Stimulated activated CD4-positive, alpha-beta T cell treated with anti-CD3 and anti-CD28 coated beads, Interleukin-12 subunit alpha, Interleukin-12 subunit beta, amount 100 ng/mL, for 4 hours (primary cell): ENCODE results near the gene EIF4G3.
"Not testable (repeated sequence)": the region's sequence is repeated elsewhere in the genome, so short reads cannot be mapped to it uniquely, and the experiment has no call there.

Experiments used
- DNase-seq: peaks from one replicate; pipeline ENCODE4 v3.0.0-alpha.2; 2020

Gene EIF4G3, protein sequence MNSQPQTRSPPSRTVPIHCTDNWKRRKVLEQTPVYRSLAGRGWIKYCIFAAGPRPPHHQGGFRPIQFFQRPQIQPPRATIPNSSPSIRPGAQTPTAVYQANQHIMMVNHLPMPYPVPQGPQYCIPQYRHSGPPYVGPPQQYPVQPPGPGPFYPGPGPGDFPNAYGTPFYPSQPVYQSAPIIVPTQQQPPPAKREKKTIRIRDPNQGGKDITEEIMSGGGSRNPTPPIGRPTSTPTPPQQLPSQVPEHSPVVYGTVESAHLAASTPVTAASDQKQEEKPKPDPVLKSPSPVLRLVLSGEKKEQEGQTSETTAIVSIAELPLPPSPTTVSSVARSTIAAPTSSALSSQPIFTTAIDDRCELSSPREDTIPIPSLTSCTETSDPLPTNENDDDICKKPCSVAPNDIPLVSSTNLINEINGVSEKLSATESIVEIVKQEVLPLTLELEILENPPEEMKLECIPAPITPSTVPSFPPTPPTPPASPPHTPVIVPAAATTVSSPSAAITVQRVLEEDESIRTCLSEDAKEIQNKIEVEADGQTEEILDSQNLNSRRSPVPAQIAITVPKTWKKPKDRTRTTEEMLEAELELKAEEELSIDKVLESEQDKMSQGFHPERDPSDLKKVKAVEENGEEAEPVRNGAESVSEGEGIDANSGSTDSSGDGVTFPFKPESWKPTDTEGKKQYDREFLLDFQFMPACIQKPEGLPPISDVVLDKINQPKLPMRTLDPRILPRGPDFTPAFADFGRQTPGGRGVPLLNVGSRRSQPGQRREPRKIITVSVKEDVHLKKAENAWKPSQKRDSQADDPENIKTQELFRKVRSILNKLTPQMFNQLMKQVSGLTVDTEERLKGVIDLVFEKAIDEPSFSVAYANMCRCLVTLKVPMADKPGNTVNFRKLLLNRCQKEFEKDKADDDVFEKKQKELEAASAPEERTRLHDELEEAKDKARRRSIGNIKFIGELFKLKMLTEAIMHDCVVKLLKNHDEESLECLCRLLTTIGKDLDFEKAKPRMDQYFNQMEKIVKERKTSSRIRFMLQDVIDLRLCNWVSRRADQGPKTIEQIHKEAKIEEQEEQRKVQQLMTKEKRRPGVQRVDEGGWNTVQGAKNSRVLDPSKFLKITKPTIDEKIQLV (N-terminal part only)

DNA sequence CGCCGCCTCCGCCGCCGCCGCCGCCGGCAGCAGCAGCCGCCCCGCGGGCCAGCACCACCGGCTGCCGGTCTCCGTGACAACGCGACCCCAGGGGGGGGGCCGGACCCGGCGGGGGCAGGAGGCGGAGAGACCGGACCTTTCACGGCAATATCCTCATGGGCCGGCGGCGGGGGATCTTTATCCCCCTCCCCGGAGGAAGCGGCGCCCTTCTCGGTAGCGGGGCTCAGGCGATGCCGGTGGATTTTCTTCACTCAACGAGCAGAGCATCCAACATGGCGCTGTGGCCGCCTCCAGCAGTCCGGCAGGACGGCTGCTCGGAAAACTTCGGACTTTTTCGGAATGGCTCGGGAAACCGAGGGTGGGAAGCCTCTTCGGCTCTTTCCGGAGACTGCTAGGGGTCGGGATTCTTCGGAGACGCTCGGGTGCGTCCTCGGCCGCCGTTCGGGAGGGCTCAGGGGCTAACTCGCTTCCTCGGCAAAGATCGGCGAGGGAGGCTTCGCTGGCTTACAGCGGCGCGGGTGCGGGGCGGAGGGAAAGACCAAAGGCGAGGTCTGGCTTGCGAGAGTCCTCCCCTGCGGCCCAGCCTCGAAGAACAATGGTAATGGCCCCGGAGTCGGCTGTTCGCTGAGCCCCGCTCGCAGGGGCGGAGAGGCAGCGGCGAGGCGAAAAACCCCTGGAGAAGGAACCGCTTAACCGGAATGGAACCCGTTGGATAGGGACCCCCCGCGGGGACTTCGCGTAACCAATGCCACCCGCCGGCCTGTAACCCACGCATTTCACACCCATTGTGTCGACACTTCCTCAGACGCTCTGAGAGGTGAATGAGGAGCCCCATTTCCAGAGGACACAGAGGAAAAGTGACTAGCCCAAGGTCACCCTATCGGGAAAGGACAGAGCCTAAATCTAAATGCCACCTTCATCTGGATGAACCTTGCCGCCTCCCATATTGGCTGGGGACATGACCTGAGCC lies at the start of gene EIF4G3:
Gene EIF4G3 (minus strand): TSS at position 312 of the 970 bp plus-strand sequence. CDS start 174,155 bp downstream, outside the sequence.
- peak; percentile 100 for DNase-seq

DNA sequence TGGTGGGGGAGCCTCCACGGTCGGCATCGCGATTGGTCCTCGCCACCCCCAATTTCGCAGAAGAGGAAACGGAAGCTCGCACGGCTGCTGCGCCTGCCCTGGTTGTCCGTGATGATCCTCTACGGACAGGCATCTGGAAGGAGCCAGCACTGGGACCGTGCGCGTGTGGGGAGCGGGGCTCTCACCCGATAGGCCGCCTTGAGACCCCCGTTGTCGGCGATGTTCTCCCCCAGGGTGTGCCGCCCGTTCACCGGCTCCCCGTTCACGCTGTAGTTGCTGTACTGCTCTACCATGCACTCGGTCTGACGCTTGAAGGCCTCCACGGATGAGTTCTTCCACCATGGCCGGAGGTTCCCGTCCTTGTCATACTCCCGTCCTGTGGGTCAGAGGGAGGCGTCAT lies 48.4 kb upstream of the EIF4G3 start:
- no peak for DNase-seq

DNA sequence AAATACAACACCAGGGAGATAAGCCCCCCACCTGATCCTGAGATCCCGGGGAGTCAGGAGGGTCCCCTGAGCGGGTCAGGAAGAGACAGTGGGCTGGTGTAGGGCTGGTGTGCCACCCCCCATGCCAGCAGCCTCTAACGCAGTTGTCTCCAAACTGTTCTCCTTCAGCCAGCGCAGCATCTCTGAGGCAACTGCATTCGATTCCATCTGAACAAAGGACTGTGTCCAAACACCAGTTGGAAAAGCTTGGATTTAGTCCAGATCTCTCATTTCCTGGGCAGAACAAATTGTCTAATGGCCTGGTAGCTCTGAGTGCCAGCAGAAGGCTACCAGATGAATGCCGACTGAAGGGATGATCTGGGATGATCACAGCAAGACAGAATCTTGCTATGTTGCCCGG lies 44.1 kb upstream of the EIF4G3 start:
- DNase-seq = no peak

DNA sequence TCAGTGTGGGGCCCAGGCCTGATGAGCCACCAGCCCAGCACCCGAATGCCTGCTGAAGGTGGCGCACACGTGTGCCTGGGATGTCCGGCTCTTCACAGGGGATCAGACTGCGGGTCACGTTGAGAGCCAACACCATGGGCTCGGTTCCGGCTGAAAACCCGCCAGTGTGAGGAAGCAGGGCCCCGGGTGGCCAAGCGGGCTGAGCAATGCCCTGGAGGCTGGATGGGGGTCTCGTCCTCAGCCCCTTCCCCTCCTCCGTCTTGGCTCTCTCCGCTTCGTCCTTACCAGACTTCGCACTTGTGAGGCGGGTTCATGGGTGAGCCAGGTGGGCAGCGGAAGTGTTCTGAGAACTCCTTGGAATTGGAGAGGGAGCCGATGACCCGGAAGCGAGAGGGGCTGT lies 43.0 kb upstream of the EIF4G3 start:
- DNase-seq = no peak

DNA sequence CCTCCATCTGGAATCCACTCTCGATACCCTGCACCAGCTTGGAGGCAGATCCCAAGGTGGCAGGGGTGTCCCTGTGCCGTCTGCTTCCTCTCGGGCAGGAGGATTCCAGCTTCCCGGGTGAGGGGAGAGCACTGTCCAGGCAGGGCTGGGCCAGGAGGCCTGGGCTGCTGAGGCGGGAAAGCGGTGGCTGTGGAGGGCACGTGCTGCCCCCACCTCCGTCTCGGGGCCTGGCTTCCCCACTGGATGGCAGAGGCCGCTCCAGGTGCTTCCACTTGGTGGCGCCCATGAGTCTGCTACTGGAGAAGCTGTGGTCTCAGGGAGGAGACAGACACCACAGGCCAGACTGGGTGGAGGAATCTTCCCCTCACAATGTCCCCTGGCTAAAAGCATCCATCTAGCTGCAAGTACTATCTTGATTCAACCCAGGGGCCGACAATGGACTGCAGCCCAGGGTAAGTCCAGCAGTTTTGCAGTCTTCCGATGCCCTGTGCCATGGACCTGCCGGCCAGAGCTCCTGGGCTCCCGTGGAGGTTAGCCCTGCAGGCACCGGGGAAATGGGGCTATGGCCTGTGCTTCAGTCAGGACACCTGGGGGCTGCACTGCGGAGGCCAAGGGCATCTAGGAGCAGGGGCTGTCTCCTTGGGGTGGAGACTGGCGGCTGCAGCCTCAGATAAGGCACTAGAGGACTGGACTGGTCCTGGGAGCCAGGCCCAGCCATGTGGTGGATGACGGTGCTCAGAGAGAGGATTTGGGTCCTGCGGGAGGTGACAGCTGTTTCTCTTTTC lies 41.3 kb upstream of the EIF4G3 start:
- DNase-seq = peak; percentile 28

DNA sequence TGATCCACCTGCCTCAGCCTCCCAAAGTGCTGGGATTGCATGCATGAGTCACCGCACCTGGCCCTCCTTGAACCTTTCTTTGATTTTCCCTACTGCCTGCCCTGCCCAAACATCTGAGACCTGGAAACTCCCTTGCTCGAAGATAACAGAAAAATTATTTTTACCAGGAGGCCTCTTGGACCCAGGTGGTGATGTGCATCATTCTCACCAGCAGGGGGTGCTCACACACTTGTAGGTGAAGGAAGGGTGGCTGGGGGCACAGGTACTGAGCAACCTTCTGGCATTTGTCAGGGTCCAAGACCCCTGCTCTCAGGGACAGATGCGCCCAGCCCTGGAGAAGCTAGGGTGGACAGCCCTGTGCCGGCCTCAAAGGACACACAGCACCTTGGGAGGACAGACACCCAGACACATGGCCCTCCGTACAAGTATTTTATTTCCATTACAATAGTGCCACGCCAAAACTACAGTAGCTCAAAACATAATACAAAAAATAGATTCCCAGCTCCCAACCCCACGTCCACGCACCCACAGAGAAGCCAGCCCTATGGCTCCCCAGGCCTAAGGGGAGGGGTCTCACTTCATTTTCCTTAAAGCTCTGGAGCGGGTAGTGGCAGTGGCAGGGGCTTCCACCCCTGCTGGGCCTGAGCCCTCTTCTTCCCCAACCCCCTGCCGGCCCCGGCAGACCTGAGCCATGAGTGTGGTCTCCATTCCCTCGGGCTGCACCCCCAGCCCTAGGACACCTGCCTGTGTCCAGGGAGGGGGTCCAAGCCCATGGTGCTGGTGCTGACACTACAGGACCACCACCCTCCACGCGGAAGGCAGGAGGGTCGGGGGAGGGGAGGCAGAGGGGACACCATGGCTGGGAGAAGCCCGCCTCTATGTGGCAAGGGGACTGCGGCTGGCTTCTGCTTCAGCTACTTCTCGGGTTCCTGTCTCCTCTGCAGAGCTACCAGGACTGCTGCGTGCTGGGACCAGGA lies 40.4 kb upstream of the EIF4G3 start:
- peak; percentile 62 for DNase-seq

DNA sequence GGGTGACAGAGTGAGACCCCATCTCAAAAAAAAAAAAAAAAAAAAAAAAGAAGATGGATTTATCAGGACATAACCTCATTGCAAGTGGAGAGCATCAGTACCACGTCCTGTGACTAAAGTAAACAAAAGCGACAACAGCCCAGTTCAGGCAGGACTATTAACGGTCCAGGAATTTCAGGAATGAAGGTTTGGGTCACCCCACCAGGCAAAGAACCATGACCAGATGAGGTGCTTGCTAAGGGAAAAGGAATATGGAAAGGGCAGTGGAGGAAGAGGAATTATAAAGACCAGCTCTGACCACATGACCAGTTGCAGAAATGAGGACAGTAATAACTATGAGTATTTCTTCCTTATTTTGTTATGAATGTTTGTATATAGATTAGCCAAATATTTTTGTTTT lies 35.4 kb upstream of the EIF4G3 start:
- DNase-seq = no peak

DNA sequence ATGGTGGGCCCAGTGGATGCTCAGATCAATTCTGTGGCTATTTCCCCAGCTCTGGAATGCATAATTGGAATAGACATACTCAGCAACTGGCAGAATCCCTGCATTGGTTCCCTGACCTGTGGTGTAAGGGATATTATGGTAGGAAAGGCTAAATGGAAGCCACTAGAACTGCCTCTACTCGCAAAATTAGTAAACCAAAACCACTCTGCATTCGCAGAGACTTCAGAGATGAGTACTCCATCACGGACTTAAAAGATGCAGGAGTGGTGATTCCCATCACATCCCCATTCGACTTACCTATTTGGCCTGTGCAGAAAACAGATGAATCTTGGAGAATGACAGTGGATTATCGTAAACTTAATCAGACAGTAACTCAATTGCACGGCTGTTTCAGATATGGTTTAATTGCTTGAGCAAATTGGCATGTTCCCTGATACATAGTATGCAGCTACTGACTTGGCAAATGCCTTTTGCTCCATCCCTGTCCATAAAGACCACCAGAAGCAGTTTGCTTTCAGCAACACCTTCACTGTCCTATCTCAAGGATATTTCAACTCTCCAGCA lies 31.5 kb upstream of the EIF4G3 start:
- DNase-seq = not testable (repeated sequence)

DNA sequence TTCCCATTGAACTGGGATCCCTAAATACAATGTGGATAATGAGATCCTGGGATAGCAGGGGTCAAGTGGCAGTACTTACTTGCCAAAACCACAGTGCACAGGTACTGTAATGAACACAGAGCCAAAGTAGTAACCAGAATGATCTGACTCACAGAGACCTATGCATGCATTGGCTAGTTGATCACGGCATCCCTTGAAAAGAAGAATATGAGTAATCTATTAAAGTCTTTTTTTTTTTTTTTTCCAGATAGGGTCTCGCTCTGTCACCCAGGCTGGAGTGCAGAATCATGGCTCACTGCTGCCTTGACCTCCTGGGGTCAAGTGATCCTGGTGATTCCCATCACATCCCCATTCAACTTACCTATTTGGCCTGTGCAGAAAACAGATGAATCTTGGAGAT lies 29.4 kb upstream of the EIF4G3 start:
- DNase-seq = no peak

DNA sequence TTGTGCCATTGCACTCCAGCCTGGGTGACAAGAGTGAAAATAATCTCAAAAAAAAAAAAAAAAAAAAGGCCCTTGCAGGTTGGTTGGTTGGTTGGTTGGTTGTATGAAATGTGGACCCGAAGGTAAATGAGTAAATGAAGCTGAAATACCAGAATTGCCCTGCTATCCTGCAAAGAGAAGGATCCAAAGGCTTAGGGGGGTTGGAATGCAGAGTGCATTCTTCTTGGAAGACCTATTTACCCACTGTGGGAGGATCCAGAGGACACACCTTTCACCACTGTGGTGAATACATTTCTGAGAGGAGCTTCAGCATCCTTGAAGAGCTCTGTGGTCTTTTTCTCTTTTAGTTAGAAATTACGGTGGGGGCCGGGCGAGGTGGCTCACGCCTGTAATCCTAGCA lies 28.7 kb upstream of the EIF4G3 start:
- no peak for DNase-seq

DNA sequence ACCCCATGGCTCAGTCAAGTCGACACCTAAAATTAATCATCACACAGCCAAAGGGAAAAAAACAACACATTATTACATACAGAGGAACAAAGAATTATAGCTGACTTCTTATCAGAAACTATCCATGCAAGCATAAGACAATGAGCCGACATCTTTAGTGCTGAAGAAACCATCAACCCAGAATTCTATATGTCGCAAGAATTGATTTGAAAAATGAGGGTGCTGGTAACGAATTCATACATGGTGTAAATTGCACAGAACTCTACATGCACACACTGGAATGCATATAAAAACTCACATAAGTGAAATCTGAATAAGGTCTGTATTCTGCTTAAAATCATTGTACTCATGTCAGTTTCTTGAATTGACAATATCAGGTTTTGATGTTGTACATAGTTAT lies 25.0 kb upstream of the EIF4G3 start:
- no peak for DNase-seq

DNA sequence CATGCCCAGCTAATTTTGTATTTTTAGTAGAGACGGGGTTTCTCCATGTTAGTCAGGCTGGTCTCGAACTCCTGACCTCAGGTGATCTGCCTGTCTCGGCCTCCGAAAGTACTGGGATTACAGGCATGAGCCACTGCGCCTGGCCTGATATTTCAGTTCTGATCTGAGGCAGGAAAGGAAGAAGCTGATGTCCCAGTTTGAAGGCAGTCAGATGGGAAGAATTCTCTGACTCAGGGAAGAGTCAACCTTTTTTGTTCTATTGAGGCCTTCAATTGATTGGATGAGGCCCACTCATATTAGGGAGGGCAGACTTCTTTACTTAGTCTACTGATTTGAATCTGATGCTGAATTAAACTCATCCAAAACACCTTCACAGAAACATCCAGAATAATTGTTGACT lies 24.5 kb upstream of the EIF4G3 start:
- DNase-seq = not testable (repeated sequence)

DNA sequence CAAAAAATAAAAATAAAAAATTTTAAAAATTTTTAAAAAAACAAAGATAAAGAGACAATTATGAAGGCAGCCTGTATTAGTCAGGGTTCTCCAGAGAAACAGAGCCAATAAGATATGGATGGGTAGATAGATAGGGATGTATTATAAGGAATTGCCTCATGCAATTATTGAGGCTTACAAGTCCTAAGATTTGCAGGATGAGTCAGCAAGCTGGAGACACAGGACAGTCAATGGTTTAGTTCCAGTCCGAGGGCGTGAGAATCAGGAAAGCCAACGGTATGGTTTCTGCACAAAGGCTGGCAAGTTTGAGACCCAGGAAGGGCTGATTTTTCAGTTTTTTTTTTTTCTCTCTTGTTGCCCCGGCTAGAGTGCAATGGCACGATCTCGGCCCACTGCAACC lies 24.1 kb upstream of the EIF4G3 start:
- no peak for DNase-seq

DNA sequence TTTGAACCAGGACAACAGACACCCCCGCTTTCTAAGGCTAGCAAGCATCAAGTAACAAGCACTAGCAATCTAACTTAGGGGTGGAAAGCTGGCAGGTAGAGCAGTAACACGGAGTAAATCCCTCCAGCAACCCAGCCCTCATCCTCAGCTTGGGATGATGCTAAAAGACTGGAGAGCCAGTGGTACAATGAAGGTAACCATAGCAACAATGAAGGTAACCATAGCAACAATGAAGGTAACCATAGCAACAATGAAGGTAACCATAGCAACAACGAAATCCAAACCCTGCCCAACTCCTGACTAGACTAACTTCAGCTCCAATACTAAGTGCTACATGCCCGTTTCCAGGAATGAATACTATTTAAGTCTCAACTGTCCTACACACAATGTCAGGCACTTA lies 22.2 kb upstream of the EIF4G3 start:
- DNase-seq = no peak

DNA sequence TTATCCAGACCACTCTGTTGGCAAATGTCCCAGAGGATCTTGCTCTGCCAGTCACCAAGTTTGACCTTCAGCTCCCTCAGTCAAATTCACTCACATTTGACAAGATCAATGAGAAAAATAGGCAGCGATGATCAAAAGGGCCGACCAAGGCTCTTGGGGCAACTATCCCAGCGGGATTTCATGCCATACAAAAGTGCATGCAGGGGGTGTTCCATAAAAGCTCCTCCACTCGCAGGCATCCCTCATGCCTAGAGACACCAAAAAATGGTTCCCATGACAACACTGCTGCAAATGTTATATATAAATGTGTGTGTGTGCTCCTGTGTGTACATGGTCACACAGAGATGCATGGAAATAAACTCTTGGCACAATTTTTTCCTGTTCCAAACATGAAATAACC lies 16.2 kb upstream of the EIF4G3 start:
- DNase-seq = no peak

DNA sequence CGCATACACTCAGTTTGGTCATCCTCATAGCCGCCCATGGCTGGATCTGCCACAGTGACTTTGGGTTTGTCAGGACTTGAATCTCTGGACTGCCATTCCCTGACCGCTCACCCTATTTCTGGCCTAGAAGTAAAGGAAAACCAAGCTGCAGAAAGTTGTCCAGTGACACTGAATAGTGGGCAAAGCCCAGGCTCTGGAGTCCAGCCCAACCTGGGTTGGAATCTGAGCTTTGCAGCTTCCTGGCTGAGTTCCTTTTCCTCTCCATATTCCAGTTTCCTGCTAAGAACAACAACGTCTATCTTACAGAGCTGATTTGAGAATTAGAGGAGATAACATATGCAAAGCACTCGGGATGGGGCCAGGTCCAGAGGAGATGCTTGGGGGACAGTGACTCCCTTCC lies 15.6 kb upstream of the EIF4G3 start:
- no peak for DNase-seq

DNA sequence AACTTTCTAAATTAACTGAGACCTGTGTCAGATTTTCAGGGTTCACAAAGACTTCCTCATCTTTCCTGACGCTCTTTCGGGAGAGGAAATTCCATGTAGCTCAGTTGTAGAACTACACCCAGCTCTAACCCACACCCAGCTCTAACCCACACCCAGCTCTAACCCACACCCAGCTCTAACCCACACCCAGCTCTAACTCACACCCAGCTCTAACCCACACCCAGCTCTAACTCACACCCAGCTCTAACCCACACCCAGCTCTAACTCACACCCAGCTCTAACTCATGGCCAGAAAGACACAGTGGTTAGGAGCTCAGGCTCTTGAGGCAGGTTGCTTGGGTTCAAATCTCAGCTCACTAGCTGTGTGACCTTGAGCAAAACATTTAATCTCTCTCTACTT lies 14.1 kb upstream of the EIF4G3 start:
- DNase-seq = not testable (repeated sequence)

DNA sequence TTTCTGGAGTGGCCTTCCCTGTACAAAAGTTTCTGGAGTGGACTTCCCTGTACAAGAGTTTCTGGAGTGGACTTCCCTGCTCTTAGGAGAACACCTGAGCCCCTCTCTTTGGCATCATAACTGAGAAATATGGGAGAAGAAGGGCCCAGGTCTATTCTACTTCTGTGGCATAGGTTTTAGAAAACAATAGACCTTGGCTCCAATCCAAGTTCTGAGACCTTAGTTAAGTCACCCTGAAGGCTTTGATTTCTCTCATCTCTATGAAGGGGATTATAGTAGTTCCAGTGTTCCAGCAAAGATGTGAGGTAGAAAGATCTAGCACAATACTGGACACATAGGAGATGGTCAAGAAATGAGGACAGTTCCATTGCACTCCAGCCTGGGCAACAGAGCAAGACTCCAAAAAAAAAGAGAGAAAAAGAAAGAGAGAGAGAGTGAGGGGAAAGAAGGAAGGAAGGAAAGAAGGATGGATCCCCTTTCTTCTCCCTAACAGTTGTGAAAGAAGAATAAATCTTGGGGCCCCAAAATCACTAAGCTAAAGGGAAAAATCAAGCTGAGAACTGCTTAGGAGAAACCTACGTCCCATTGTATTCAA lies 13.3 kb upstream of the EIF4G3 start:
- DNase-seq = no peak

DNA sequence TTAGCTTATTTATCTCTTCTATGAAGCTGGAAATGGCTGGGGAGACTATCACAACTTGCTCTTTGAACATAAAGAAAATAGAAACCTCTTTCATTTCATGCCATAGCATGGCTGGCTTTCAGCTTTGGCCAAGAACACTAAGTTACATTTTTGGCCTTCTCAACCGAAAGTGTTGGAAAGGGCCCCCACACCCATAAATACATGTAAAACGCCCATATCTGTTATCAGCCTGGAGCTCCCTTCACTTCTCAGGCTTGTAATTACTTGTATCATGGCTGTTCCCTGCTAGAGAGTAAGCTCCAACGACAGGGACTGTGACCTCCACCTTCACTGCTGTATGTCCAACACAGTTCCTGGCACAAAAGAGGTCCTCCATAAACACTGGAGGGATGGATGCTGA lies 12.7 kb upstream of the EIF4G3 start:
- DNase-seq = no peak
